HG03469 (cell line): ENCODE measurements around the gene LPCAT4.
A peak's percentile ranks its signal among the peaks of the same experiment; 100 is the strongest.
"Not testable (repeated sequence)": the region's sequence is repeated elsewhere in the genome, so short reads cannot be mapped to it uniquely, and the experiment has no call there.

Experiments
- ATAC-seq: cut with Tn5 transposase; IDR thresholded peaks from one replicate; pipeline ENCODE4 v1.9.1; 2021; ENCODE audit warnings: mild to moderate bottlenecking, moderate library complexity, moderate number of reproducible peaks; ENCODE audit not compliant: unreplicated experiment

Gene LPCAT4

DNA sequence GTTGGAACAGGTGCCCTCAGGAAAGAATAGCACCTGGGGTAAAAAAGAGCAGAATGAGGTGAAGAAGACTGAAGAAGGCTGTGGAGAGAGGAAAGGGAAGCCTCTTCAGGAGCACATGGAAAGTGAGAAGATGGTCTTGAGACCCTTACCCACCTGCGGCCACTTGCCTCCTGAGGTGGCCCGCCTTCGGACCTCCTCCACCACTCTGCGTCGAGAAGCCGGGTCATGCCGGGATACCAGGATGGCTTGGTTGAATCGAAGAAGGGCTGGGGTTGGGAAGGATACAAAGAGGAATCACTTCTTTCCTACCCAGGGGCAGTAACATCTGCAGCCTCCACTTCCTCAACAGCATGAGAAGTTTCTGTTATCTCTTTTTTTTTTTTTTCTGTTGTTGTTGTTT, 3.0 kb downstream of the LPCAT4 start:
- no peak for ATAC-seq

DNA sequence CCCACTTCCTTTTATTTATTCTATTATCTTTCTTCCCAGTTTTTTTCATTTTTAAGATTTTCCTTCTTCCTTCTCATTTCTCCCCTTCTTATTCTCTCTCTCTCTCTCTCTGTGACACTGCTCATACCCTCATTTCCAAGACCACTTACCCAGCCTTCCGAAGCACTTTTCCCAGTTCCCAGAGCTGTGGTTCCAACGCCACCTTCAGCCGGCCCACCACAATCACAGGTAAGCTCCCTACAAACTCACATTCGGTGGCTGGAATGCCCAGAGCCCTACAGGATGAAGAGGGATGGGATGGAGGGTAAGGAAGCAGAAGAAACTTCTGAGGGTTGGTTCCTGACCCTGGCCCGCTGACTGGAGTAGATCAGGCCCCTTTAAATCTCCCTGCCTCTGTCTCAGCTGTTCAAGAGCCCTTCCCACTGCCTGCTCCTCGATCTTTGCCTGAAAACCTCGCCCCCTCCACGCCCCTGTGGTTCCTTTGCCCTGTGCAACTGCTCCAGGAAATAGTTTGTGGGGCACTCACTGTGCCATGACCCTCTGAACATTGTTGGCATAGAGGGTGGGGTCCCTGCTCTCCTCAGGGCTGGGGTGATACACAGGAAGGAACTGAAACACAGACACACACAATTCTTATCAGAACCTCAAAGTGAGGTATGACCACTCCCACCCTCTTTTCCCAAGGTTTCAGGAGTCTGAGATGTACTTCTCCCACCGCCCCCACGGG, 4.8 kb downstream of the LPCAT4 start:
- ATAC-seq, result no peak

DNA sequence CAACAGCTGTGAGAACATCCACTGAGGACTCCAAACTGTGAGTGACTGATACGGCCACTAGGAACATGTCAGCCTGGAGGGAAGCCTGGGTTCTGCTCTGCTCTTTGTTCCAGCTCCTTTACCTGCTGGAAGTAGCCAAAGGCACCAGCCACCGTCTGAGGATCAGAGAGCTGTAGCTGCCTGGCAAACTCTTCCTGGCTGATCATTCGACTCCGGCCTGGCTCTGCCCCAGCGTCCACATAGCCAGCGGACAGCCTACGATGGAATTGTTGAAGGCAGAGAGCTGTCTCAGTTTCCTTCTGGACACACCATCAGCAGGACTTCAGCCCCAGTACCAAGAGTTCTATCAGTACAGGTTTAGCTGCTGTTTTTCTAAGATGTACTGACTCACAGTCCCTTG, 5.7 kb downstream of the LPCAT4 start:
- no peak for ATAC-seq

DNA sequence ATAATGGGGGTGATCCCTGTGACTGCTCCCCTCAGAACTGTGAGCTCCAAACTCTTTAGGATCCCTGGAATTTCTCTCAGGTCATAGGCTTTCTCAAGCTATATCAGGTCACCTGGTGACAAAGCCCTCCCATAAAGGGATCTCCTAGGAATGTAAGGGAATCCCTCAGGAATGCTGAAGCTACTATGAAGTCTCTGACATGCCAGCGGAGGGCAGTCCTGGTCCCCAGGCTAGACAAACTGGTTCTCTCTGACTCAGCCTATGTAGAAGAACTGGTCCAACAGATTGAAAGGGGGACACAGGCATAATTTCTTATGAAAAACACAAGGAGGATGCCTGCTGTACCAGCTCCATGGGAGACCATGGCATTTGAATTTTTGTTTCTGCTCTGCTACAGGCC, 6.7 kb downstream of the LPCAT4 start:
- no peak for ATAC-seq

DNA sequence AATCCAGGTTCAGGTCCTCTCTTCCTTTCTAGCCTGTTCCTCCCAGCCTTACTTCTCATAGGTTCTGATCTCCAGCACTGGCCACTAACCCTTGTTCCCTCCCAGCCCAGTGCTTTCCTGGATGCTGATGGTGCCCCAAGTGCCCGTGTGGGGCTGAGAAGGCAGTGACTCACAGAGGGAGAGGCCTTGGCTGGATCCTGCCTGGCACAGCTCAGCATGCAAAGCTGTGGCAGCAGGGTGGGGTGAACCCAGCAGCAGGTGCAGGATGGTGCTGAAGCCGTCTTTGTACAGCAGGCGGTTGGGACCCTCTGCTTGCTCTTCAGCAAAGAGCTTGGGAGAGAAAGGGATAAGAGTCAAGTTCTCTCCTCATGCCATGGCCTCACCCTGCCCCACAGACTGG, 7.6 kb downstream of the LPCAT4 start:
- no peak for ATAC-seq

DNA sequence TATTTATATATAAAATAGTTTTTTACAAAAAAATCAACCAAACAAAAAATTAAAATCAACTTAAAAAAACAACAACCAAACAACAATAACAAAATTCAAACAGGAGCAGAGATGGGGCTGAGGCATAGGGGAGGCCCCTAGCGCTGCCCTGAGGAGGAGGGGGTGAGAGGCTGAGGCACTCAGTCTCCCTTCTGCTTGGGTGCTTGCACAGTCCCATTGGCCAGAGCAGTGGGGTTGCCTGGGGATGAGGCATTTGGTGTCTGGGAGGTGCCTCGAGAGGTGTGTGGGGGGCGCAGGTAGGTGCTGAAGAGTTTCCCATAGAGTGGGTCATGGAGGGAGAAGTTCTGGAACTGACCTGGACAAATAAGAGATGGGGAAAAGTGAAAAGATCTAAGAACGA, 8.0 kb downstream of the LPCAT4 start:
- no peak for ATAC-seq

DNA sequence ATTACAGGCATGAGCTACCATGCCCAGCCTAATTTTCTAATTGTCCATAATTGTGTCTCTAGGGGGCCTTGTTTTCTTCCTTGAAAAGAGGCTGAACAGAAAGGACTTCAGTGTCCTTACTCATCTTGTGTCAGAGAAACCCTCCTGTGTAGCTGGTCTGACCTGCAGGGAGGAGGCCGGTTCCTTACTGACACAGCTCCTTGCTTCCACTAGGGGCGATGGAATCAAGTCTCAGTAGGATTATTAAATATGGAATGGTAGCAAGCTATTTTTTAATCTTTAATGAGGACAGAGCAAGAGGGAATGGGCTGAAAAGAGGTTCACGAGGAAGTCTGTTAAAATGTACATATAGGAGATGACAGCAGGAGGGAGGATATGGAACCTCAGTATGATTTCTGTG, 8.6 kb downstream of the LPCAT4 start:
- ATAC-seq, result no peak

DNA sequence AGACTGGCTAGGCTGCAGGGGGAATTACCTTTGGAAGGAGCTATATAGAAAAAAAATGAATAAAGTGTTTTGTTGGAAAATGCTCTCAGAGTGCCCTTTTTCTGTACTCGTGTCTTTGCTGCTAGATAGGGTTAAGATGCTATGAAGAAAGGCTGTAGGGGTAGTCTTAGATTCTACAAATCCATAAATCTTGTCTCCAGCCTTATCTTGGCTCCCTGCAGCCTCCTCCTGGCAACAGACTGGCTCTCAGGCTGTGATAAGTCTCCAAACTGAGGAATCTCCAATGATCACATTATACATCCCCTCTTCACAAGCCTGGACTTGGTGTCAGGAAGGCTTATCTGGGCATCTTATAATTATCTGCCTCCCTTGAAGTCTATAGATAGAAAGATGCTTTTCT, 9.3 kb downstream of the LPCAT4 start:
- ATAC-seq, result no peak

DNA sequence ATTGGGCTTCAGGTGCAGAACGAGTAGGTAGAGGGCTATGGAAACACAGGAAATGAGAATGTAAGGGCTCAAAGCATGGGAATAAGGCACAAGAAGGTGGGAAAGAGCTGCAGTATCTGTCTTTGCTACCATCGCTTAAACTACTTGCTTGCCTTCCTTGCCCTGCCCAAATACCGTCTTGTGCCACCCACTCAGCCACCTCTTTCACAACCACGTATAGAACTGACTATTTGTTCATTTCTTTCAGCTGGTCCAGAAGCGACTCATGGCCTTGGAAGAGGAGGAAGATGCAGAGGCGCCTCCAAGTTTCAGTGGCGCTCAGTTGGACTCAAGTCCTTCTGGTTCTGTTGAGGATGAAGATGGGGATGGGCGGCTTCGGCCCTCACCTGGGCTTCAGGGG, 11.8 kb downstream of the LPCAT4 start:
- ATAC-seq, result no peak

DNA sequence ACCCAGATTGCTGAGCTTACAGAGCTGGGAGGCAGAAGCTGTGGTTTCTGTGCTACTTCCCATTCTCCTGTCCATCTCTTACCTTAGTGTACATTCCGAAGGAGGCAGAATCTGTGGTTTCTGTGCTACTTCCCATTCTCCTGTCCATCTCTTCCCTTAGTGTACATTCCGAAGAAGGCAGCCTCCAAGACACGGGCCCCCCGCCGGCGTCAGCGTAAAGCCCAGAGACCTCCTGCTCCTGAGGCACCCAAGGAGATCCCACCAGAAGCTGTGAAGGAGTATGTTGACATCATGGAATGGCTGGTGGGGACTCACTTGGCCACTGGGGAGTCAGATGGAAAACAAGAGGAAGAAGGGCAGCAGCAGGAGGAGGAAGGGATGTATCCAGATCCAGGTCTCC, 12.7 kb downstream of the LPCAT4 start:
- no peak for ATAC-seq

DNA sequence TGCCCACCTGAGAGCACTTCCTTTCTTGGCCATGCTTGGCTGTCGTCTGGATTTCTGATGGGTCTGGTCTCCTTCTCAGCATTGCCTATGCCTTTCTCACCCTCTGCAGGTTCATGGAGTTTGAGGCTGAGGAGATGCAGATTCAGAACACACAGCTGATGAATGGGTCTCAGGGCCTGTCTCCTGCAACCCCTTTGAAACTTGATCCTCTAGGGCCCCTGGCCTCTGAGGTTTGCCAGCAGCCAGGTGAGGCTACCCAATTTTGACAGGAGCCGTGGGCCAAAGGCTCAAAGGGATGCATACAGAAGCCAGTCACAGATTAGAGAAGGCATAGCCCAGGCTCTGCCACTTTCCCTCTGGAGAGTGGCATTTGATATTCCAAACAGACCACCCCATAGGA, 13.4 kb downstream of the LPCAT4 start:
- no peak for ATAC-seq

DNA sequence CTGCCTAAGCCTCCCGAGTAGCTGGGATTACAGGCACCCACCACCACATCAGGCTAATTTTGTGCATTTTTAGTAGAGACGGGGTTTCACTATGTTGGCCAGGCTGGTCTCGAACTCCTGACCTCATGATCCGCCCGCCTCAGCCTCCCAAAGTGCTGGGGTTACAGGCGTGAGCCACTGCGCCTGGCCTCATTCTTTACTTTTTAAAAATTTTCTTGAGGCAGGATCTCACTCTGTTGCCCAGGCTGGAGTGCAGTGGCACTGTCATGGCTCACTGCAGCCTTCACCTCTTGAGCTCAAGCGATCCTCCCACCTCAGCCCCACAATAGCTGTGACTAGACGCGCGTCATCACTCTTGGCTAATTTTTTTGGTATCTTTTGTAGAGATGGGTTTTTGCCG, 14.0 kb downstream of the LPCAT4 start:
- not testable (repeated sequence) for ATAC-seq

DNA sequence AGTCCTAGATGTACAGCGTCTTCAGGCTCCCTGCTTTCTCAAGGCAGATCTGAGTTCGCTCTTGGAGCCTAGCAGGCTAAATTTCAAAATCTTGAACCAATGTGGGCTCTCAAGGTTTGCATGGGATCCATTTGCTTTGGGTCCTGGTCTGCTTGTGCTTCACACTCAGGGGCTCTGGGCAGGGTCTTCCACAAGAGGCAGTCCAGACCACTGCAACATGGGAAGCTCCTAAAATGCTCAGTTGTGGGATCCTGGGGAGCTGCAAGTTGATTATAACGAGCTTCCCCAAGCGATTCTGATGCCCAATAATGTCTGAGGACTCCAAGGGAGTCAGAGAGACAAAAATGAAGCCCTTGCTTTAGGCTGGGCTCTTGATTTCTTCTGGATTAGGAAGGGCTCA, 17.2 kb downstream of the LPCAT4 start:
- no peak for ATAC-seq

DNA sequence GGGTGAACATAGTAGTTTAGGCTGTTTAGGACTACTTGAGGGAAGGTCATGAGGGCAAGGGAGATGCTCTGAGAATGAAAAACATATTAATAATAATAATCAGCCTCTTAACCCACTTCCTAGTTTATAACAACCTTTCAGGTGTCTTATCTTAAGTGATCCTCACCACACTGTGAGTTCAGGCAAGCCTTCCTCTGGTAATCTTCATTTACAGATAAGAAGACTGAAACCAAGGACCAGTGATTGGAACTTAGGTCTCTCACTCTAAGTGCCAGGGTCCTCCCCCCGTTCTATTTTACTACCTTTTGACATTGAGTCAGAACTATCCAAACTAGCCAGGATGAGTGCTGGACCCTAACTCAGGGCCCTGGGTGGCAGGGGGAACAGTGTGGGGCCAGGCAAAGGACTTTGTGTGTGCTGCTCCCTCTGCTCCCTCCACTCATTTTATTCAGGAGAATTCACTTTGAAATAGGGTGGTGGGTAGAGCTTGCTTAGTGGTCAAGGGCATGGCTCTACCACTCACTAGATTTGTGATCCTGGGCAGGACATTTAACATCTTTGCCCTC, 18.2 kb downstream of the LPCAT4 start:
- no peak for ATAC-seq

DNA sequence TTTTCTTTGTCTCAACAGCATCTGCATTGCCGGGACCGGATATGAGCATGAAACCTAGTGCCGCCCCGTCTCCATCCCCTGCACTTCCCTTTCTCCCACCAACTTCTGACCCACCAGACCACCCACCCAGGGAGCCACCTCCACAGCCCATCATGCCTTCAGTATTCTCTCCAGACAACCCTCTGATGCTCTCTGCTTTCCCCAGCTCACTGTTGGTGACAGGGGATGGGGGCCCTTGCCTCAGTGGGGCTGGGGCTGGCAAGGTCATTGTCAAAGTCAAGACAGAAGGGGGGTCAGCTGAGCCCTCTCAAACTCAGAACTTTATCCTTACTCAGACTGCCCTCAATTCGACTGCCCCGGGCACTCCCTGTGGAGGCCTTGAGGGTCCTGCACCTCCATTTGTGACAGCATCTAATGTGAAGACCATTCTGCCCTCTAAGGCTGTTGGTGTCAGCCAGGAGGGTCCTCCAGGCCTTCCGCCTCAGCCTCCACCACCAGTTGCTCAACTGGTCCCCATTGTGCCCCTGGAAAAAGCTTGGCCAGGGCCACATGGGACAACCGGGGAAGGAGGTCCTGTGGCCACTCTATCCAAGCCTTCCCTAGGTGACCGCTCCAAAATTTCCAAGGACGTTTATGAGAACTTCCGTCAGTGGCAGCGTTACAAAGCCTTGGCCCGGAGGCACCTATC, 18.9 kb downstream of the LPCAT4 start:
- no peak for ATAC-seq

DNA sequence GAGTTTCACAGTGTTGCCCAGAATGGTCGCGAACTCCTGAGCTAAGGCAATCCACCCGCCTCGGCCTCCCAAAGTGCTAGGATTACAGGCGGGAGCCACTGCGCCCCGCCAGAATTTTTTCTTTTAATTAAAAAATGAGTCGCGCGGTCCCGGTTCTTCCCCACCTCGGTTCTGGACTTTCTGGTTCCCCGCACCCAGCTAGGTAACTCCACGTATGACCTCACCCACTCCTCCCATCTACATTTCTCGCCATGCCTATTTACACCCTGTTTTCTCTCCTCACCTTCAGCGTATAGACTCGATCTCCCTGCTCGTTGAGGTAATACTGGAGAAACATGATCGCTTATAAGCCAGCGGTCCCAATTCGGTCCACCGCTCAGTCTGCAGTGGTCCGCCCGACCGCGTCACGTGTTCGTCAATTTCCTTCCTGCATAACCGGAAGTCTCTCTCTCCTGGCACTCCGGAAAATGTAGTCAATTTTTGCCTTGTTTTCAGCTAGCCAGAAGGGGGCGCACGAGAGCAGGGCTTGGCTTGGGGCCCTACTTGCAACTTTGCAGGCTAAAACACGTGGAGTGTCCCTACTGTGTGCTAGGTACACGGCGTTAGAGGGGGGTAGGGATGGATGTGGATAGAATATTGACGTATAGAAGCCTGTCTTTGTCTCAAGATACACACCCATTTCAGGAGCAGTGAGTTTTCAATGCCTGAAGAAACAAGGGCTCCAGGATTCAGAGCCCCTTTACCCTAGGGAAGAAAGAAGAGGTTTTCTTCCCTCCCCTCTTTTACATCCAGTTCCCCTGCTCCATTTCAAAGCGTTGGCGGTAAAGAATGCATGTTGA, 24.0 kb downstream of the LPCAT4 start, which contains the start of the genes NOP10 and NUTM1:
NOP10 (minus strand) TSS at position 400 of the 839 bp plus-strand sequence; CDS start at position 337, 63 bp downstream.
NUTM1 (plus strand) TSS at position 579 of the 839 bp plus-strand sequence. CDS start 382 bp downstream, outside the sequence.
- peak; percentile 66 for ATAC-seq

DNA sequence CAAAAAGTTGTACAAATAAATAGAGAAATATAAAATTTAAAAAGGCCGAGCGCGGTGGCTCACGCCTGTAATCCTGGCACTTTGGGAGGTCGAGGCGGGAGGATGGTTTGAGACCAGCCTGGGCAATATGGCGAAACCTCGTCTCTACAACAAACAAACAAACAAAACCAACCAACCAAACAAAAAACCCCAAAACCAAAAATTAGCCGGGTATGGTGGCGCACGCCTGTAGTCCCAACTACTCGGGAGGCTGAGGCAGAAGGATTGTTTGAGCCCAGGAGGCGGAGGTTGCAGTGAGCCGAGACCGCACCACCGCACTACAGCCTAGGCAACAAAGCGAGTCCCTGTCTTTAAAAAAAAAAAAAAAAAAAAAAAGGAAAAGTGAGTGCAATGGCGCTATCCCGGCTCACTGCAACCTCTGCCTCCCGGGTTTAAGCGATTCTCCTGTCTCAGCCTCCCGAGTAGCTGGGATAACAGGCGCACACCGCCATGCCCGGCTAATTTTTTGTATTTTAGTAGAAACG, 24.7 kb downstream of the LPCAT4 start:
- not testable (repeated sequence) for ATAC-seq

DNA sequence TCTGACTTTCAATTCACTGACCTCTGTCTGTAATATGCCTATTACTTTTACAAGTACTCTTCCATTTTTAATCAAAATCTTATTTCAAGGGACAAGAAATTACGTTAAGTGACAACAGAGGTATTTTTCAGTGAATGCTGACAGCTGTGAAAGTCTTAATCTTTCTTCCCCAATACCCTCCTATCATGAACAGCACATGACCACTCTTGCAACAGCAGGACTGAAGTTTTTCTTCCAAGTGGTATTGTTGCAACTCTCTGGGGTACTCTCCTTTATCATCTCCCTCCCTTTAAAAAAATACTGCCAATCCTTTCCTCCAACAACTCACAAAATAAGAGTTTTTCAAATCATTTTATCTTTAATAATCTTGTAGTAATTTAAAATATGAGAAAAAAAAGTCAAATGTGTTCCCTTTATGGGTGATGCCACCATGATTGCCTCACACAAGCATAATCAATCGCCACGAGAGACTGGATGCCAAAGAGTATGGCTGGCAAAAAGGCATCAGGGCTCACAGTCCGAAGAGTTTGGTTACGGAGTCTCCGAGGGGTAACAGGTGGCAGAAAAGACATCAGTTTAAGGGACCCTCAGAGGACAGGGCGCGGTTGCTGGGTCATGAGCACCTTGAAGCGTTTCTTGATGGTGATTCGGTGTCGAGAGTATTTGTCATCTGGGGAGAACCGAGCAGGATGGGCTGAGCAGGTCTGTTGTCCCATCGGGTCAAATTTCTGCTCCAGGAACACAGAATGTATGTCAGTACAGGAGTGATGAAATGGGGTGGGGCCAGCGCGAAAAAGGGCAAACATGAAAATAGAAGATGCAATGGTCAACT, 25.4 kb downstream of the LPCAT4 start:
- no peak for ATAC-seq

DNA sequence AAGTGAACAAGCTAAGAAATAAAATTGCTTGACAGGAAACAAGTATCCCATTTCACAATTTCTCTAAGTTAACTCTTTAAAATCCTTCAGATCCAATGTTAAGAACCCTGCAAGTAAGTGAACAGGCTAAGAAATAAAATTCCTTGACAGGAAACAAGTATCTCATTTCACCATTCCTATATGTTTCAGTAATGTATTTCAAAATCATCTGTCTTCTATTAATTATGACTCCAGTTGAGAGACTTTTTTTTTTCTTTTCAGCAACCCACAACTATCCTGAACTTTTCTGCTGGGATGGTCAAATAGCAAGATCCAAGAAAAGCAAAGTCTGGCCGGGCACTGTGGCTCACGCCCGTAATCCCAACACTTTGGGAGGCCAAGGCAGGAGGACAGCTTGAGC, 27.1 kb downstream of the LPCAT4 start:
- ATAC-seq, result no peak

DNA sequence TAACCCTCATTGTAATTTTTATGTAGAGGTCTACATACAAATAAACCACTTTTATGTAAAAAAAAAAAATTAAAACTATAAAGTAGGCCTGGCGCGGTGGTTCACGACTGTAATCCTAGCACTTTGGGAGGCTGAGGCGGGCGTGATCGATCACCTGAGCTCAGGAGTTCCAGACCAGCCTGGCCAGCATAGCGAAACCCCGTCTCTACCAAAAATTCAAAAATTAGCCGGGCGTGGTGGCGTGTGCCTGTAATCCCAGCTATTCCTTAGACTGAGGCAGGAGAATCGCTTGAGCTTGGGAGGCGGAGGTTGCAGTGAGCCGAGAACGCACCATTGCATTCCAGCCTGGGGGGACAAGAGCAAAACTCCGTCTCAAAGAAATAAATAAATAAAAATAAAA, 28.6 kb downstream of the LPCAT4 start:
- ATAC-seq, result no peak
